Thyroid gland (tissue), 4 donors: ENCODE measurements around the gene AGTR2.

Experiments
- CTCF ChIP-seq, 6 experiments: fragments of 200-600 bp in 3 of 6; fragments of 450-650 bp in 3 of 6; sonication (generic) in 3 of 6; IDR thresholded peaks; one replicate each; pipeline ENCODE4 v1.5.1; 2016 to 2019; ENCODE audit warnings: antibody characterized with exemption in 6 of 6, mild to moderate bottlenecking in 2 of 6, inconsistent platforms in 1 of 6, moderate library complexity in 1 of 6
- POLR2A ChIP-seq, 2 donors: fragments of 450-650 bp; IDR thresholded peaks; one replicate each; pipeline ENCODE4 v1.6.1; 2017; ENCODE audit warnings: antibody characterized with exemption in 2 of 2, mild to moderate bottlenecking in 2 of 2, moderate library complexity in 1 of 2

GRCh38 chrX:116172976-116173375 lies 2.4 kb downstream of the AGTR2 start:
- TF ChIP-seq POLR2A (IDR thresholded peaks at IDR 0.05) (no peak), CTCF (IDR thresholded peaks at IDR 0.05) (no peak)
